Fibroblast of skin of abdomen (primary cell): Measurements from ENCODE around the gene NTMT2. TPM values are rescaled to one million over a fixed set of nuclear protein-coding genes. Genes with fewer than 3 reads are reported as not detected.
"Not testable (repeated sequence)": the region's sequence is repeated elsewhere in the genome, so short reads cannot be mapped to it uniquely, and the experiment has no call there.

Experiments
- DNase-seq: peaks from one replicate; pipeline ENCODE4 v3.0.0-alpha.2; 2013
- polyA plus RNA-seq, 2 experiments: library from polyadenylated mRNA; unstranded; fragments of 120-200 nt; gene quantifications; one replicate each; pipeline ENCODE4 v1.2.1, GENCODE V29; 2013; ENCODE audit not compliant: insufficient read length in 2 of 2

The NTMT2 gene
- polyA plus RNA-seq (2013, experiment 1 of 2; ENCODE audit: insufficient read length) = not detected
- not detected for polyA plus RNA-seq (2013, experiment 2 of 2; ENCODE audit: insufficient read length)

DNA sequence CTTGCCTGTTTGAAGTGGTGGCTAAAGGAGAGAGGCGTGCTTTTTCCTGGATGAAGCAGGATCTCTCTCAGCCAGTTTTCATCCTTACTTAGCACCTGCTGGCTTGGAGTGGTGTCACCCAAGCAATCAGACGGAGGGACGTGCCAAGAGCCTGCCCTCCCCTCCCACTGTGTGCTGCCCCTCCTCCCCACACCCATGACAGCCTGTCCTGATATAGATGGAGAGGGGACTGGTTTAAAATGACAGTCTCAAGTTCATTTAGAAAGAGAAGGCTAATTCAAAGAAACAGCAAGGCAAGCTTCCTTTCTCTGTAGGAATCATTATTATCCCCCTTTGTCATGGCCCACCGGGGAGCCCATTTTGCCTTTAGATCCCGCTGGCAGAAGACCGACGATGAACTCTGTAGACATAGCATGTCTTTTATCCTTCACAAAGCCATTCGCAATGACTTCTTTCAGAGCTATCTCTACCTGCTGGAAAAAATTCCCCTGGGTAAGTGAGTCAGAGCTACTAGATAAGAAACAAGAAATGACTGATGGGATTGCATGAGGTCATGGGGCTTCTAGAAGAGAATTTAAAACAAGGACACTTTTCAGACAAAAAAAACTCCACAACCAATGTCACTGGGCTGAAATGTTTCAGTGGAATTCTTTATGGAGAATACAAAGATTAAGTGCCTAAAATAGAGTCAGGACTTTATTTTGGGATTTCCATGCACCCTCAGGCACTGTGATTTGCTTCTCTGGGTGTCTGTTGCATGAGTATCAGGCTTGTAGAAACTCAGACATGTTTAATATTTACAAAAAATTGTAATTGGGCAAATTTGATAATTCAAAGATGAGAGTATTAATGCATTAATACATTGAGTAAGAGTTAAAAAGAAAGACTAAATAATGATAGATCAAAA is at the start of gene NTMT2:
Gene NTMT2, plus strand, starts transcription at position 190 of the 907 bp plus-strand sequence. Its CDS starts 149 bp downstream, at position 339.
- peak; percentile 21 for DNase-seq

DNA sequence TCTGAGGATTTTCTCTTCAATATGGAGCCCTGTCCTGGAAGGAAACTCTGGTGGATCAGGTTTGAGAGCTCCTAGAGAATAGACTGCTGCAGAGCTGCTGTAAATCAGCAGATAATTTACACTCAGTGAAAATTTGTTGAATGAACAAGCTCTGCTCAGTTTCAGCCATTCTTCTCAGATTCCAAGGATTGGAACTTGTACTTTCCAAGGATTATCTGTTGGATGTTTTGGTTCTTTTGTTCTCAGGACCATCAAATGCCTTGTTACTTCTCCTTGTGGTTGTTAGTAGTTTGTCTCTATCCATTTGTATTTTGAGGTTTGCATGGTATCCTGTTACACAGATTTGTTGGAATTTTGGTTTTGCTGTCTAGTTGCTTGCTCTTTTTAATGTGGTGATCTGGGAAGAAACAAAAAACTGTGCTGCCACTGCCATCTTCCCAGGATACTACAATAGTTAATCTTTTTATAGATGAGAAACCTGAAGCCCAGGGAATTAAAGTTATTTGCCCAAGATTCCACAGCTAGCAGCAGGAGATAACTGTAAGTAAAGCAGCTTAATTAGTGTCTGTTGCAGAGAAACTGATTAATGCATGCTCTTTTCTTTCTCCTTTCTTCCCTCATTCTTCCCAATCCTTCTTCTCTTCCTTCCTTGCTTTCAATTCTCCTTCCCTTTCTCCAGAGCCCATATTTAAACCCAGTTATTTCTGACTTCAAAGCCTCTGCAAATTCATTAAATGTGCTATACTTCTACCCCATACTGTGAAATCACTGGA is 49.6 kb upstream of the NTMT2 start:
- no peak for DNase-seq

DNA sequence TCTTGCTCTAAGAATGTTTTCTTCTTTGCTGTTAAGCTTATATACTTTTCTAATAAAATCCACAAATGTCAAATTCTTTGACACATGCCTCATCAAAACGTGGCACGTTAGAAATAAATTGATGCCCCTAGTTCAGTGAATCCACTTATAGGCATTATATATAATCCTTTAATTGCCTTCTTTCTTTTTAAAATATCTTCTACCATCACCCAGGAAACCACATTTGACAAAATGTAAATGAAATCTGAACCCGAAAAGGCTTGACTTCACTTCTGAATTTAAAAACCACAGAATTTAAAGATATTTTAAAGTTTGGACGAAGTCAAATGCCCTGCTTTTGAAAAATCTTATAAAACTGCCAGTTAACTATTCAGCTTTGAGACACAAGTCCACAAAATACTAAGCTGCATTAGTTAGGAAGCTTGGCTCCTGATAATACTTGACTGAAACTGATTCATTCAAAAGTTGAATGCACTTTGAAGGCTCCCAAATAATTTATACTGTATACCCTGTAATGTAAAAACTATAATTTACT is 48.9 kb upstream of the NTMT2 start:
- no peak for DNase-seq

DNA sequence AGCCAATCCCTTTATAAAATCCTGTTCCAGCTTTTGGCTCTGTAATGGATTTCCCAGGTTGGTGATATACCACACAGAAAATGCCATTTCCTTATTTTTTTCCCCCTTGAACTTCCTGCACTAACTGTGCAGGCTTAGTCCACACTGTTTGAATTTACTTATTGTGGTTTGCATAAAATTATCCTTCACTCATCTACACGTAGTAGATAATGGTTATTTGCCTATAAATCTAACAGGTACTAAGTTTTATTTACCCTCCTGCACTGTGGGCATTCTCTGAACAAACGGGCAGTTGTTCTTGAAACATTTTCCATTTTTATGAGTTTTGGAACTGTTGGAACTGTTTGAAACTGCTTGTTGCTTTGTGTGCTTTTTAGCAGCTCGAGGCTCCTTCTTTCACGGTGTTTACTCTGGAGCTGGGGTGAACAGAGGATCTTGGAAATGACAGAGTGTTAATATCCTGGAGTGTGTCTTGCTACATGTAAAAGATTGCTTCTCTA is 48.3 kb upstream of the NTMT2 start:
- DNase-seq = no peak

DNA sequence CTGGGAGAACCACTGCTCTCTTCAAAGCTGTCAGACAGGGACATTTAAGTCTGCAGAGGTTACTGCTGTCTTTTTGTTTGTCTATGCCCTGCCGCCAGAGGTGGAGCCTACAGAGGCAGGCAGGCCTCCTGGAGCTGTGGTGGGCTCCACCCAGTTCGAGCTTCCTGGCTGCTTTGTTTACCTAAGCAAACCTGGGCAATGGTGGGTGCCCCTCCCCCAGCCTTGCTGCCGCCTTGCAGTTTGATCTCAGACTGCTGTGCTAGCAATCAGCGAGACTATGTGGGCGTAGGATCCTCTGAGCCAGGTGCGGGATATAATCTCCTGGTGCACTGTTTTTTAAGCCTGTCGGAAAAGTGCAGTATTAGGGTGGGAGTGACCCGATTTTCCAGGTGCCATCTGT is 32.6 kb upstream of the NTMT2 start:
- DNase-seq = not testable (repeated sequence)

DNA sequence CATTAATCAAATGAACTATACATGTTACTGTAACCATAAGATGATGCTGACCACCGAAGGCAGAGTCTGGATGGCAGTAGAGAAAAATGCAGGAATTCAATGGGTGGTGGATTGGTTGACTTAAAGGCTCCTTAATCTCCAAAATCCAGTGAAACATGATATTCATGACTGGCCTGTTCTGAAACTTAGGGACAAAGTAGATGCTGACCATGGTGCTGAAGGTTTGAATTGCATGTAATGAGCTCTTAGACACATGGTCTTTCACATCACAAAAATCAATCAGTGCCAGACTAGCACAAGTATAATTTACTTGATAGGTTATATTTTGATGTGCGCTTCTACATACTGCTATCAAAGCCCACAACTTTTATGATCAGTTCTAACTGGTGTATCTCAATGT is 30.9 kb upstream of the NTMT2 start:
- peak; percentile 48 for DNase-seq

DNA sequence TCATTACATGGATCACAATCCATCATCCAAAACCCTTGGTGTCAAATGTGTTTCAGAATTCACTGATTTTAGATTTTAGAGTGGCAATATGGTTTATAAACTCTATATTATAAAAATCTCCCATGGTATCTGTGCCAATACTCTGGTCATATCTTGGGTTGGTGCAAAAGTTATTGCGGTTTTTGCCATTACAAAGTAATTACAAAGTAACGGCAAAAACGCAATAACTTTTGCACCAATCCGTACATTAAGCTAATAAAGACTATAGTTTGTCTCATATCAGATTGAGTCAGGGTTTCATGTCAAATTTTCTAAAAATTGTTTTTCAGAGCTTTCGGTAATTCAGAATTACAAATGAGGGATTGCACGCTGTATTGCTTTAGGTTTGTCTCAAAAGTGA is 23.4 kb upstream of the NTMT2 start:
- no peak for DNase-seq

DNA sequence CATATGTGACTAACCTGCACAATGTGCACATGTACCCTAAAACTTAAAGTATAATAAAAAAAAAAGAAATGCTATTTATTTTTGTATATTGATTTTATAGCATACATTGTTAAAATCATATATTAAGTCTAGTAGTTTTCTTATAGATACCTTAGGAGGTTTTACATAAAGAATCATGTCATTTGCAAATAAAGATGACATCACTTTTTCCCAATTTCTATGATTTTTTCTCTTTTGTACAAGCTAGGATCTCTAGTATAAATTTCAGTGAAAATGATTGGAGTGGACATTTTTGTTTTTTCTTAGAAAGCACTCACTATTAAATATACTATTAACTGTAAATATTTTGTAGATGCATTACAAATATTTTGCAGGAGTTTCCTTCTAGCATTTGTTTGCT is 20.5 kb upstream of the NTMT2 start:
- no peak for DNase-seq

DNA sequence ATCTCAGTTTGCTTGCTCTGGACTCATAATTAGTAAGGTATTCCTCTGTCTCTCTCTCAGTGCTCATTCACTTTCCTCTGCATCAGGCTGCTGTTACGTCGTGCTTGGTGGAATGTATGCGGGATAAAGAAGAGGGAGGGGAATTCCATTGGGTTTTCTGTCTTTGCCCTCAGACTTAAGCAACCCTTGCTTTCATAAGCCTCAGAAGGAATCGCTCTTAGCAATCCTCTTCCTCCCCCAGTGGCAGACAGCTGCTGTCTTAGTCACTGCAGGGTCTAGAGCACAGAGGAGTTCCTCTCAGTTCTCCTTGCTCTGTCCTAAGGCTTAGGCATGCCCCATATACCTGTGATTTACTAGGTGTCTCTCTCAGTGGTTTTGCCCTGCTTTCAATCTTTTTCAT is 19.1 kb upstream of the NTMT2 start:
- DNase-seq = peak; percentile 99

DNA sequence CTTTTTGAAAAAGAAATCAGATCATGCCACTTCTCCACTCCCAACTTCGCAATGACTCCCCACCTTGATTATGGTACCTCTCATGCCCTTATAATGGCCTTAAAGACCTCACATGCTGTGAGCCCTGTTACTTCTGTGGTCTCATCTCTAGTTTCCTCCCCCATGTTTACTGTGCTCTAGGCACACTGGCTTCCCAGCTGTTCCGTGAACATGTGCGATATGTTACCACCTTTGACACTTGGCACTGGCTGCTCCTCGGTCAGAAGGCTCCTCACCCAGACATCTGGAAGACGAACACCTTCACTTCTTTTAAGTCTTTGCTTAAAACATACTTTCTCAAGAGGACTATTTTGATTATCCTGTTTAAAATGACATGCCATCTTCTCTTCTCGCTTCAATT is 14.3 kb upstream of the NTMT2 start:
- no peak for DNase-seq

DNA sequence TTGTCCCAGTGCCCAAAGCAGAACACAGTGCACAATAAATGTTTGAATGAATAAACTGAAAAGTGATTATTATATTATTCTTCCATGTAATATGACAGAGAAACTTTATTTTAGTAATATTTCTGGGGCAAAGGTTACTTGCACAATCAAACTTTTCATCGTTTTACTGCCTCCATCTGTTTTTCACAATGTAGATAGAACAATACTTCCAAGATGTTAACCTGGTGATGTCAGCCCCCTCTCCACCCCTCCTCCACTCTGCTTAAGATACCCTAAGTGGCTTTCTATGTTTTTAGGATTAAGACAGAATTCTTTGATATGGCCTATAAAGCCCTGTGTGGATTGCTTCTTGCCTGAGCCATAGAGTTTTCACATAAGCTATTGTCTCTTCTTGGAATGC is 13.8 kb upstream of the NTMT2 start:
- DNase-seq = no peak

DNA sequence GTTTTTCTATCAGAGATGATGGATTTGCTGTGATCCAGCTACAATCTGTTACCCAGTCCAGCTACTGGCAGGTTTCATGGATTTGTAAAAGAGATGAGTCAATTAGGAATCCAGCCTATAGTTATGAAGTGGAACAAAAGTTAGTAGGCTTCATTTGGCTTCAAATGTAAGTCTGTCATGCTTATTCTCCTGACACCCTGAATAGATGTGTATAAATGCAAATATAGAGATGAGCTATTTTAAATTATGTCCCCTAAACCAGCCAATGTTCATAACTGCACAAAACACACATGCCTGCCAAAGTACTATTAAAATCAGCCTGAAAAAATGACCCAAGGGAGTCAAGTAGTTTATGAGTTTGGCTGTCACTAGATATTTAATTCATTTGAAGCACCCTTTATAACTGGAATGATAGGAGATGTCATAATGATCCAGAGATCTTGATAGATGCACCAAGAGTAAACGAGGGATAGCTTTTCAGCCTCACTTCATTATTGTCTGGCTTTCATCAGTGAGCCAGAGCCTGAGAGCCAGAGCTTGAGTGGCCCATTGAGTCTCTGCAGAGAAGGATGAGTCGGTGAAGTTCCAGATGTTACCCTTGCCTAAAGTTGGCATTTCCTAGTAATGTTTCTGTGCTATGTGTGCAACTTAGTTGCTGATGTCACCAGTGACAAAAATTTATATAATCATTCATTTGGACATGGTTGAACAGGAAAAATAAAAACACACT is 11.8 kb upstream of the NTMT2 start:
- DNase-seq = peak; percentile 65

DNA sequence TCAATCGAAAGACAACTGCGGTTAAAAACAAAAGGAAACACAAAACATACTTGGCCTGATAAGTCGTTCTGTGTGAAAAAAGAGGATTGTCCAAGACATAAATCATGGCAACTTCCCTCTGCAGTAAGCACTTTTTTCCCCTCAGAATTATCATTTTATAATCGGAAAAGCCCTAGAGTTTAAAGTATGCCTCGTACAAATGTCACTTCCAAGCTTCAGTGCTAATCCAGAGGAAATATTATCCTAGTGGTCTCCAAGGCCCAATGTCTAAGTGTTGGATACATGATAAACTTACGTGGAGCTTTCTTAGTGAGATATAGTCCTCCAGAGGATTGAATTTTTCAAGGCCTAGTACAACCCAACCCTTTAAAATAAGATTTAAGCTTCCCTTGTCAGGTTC is 11.2 kb upstream of the NTMT2 start:
- no peak for DNase-seq

DNA sequence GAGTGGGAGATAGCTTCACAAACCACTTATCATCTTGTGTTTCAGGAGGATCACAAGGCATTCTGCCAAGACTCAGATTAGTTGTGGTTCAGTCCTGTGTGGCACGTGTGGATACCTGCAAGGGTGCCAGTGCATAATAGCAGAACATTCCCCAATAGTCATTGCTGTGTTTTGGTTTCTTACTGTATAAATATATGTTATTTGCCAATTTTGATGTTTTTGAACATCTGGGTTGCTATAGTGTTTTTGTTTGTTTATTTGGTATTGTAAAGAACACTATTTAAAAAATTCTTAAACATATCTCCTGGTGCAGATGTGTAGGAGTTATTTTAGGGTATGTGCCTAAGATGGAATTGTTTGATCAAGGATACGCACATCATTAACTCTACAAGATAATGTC is 5.4 kb upstream of the NTMT2 start:
- DNase-seq = no peak

DNA sequence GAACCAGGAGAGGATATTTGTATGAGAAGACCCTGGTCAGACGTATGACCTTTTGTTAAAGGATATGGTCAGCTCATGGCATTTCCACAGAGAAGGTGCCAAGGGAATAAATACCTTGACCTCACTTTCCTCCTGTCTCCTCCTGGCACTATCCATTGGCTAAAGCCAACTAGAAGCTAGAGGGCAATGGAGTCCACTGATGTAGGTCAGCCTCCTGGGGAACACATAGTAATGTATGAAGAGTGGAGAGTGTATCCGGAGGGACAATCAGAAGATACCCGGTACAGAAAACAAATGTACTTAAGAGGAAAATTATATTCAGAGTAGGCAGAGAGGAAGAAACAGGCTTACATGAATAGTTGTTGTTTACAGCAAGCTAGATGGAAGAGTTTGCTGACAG is 698 bp upstream of the NTMT2 start:
- DNase-seq = no peak

DNA sequence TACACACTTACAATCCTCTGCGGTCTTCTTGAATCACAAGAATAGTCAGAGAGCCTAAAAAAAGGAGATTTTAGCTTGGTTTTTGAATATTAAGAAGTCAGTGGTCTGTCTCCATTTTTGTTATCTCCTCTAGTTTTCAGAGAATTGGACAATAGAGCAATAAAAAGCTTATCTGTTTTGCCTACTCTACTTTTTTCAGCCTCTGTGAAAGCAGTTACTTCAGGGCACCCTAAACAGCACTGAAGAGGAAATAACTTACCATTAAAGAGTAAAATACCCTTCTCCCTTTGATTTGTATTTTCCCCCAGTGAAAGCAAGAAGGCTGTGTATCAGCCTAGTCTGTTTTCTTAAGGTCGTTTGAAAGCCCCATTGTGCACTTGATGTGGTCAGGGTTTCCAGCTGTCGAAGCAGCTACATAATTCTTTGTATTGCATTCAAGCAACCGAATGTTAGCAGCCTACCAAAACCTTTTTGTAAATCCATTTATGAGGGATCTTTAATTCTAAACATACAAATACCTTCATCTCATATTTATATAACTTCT is 1.0 kb downstream of the NTMT2 start:
- DNase-seq = no peak

DNA sequence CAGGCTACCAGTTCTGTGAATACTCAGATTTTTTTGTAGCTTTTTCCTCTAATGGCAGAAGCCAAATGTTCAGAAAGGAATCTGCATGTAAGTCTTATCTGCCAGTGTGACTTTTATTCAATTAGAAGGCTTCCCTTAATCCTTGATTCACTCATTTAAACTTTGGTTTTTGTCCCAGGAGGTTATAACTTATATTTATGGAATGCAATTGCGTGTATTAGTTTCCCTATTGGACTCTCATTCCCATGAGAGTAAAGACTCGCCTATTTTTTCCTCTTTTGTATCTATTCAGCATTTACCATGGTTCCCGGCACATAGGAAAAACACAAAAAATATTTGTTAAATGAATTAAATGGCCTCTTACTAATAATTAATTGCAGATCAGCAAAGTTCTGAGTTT is 3.5 kb downstream of the NTMT2 start:
- peak; percentile 31 for DNase-seq

DNA sequence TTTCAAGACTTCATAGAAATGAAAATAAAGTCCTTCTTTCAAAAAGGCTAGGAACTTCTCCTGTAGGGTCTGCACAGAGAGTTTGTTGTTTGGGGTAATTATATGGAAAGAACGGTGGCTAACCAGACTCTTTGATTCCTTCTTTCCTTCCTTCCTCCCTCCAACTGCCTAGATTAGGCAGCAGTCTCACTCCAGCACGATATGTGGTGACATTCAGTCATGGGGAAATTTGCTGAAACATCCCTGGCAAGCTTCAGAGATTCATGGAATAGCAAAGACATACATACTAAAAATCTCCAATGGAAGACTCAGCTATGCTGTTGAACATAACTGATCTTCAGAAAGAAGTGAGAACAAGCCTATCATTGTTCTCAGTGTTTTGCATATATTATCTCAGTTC is 4.3 kb downstream of the NTMT2 start:
- no peak for DNase-seq

DNA sequence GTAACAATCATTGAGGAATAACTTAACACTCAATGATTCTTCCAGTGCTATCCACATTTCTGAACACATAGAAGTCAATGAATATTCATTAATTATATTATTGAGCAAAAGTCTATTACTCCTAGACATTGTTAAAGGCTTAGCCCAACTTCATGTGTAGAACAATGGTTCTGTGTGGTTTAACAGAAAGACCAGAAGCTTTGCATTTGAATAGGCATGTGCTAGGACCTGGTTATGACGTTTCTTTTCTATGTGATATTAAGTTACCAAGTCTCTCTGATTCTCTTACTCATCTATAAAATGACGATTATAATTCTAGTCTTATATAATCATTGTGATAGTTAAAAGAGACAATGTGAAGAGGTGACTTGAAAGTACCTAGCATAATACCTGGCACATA is 5.2 kb downstream of the NTMT2 start:
- DNase-seq = no peak

DNA sequence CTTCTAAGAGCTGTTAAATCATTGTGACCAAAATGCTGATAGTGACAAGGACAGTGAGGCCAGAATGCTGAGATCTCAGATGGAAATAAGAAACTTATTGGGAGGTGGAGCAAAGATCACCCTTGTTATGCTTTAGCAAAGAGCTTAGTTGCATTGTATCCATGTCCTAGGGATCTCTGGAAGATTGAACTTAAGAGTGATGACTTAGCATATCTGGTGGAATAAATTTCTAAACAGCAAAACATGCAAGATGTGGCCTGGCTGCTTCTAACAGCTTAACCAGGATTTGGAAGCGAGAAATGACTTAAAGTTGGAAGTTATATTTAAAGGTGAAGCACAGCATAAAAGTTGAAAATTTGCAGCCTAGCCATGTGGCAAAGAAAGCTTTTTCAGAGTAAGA is 7.7 kb downstream of the NTMT2 start:
- no peak for DNase-seq

DNA sequence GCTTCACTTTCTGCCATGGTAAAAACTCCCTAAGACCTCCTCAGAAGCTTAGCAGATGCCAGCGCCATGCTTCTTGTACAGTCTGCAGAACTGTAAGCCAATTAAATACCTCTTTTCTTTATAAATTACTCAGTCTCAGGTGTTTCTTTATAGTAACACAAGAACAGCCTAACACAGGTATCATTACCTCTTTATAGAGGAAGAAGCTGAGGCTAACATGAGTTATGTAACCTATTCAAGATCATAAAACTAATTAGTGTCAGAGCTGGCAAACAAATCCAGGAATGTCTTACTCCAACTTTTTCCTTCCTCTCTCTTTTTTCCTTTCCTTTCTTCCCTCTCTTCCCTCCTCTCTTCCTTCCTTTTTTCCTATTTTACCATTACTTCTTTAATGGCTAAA is 9.3 kb downstream of the NTMT2 start:
- DNase-seq = no peak

DNA sequence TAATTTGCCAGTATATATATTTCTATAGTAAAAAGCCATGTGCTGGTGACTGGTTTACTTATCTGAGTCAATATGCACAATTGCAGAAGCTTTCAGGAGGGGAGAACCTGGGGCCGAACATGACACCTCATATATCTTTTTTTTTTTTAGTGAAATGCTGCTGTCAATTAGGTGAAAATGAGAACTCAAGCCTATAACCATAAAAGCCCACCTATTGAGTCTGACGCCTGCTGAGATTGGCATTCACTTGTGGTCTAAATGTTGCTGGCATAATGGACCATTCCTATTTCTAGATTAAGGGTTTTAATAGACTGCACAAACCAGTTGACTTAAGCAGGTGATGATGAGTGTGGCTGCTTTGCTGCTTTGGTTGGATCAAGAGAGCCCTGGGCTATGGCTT is 10.8 kb downstream of the NTMT2 start:
- no peak for DNase-seq
